Stomach (tissue), 9 donors: ENCODE results near the gene S100A4. TPM values are rescaled to one million over a fixed set of nuclear protein-coding genes. Genes with fewer than 3 reads are reported as not detected.
A peak's percentile ranks its signal among the peaks of the same experiment; 100 is the strongest.

Experiments
- DNase-seq, 2 donors: peaks; one replicate each; pipeline versions ENCODE4 v3.0.0 to v3.0.0-alpha.2; 2013 to 2019
- H3K27ac ChIP-seq, 5 donors: fragments of 200-600 bp in 4 of 5; sonication (generic) in 4 of 5; one replicate each; pipeline ENCODE4 v1.5.1; 2013 to 2019; ENCODE audit warnings: mild to moderate bottlenecking in 1 of 5, moderate library complexity in 1 of 5
- H3K27me3 ChIP-seq, 3 donors: fragments of 200-600 bp; sonication (generic); one replicate each; pipeline ENCODE4 v1.5.1; 2017 to 2019; ENCODE audit warnings: mixed run types in 1 of 3
- H3K36me3 ChIP-seq, 4 donors: fragments of 200-600 bp; sonication (generic); 1 replicate in 3 of 4; 2 replicates in 1 of 4; pipeline ENCODE4 v1.5.1; 2016 to 2019
- H3K4me1 ChIP-seq, 4 donors: fragments of 200-600 bp; sonication (generic); one replicate each; pipeline ENCODE4 v1.5.1; 2016 to 2019
- H3K4me3 ChIP-seq, 4 donors: fragments of 200-600 bp; sonication (generic) in 3 of 4; one replicate each; pipeline ENCODE4 v1.5.1; 2016 to 2019; ENCODE audit warnings: mild to moderate bottlenecking in 1 of 4
- H3K9me3 ChIP-seq, 4 donors: fragments of 200-600 bp; sonication (generic); one replicate each; pipeline ENCODE4 v1.5.1; 2016 to 2019
- CTCF ChIP-seq, 7 experiments: fragments of 450-650 bp in 4 of 7; fragments of 200-600 bp in 3 of 7; sonication (generic) in 3 of 7; IDR thresholded peaks; one replicate each; pipeline ENCODE4 v1.5.1; 2016 to 2019; ENCODE audit warnings: antibody characterized with exemption in 7 of 7, control low read depth in 2 of 7, mild to moderate bottlenecking in 1 of 7
- EP300 ChIP-seq: sonication (generic); formaldehyde crosslinking; IDR thresholded peaks from one replicate; pipeline ENCODE4 v1.6.1; 2017; ENCODE audit warnings: antibody characterized with exemption
- POLR2A ChIP-seq, 4 donors: fragments of 450-650 bp; IDR thresholded peaks; one replicate each; pipeline ENCODE4 v1.6.1; 2016; ENCODE audit warnings: antibody characterized with exemption in 4 of 4, control low read depth in 2 of 4, mild to moderate bottlenecking in 1 of 4, moderate library complexity in 1 of 4
- POLR2AphosphoS5 ChIP-seq, 3 donors: sonication (generic); formaldehyde crosslinking; IDR thresholded peaks; one replicate each; pipeline ENCODE4 v1.6.1; 2016; ENCODE audit warnings: antibody characterized with exemption in 3 of 3
- WGBS, 5 donors: extraction: QIAGEN DNeasy Blood & Tissue Kit in 3 of 5; methylation state at CpG; one replicate each; pipeline versions ENCODE4 v1.1.5 to v1.1.7; 2013 to 2018; 5-methylcytosine and 5-hydroxymethylcytosine counted together
- intact Hi-C: fragments of 100-400 bp; cut with DNase I; formaldehyde crosslinking; loops from one replicate; pipeline ENCODE4 v1.15.1; 2023; ENCODE audit warnings: low total_unique reads
- polyA plus RNA-seq, 3 donors: library from polyadenylated mRNA; stranded (reverse); fragments of 200-250 nt; gene quantifications; one replicate each; pipeline ENCODE4 v1.2.3, GENCODE V29; 2013
- total RNA-seq, 5 donors: library from RNA; depleted of rRNA; stranded (reverse); fragments of >200 nt; gene quantifications; one replicate each; pipeline versions ENCODE4 v1.1.0 to v1.2.3, GENCODE V29; 2014 to 2016
- donor health status: healthy with polysubstance abuse.
- donor health status: Bipolar disorder and iron deficiency.
- donor health status: healthy.

Gene S100A4
- total and polyA plus RNA-seq, 8 donors: 9.9 to 541 (median 40.1) TPM

- peak overlapping the region; percentile 55 to 78 (median 76) for H3K4me3 ChIP-seq
- no peaks in the 10 kb centered on the region for H3K27me3 ChIP-seq
- WGBS, 5 donors: 67 to 81% (median 79%) methylated on average over 9 of the region's 9 CpGs
- peaks cover 43 to 68% (median 58%) of the 10 kb centered on the region in 4 donors for H3K4me1 ChIP-seq
- intact Hi-C loops: no loop called here
- peak overlapping the region; percentile 91 to 99 (median 99) for H3K27ac ChIP-seq
- DNase-seq: peak; percentile 44 to 68
- H3K36me3 ChIP-seq: peaks cover 0 to 9% (median 0%) of the 10 kb centered on the region in 4 donors
- H3K9me3 ChIP-seq: no peaks in the 10 kb centered on the region
- no peak for TF ChIP-seq EP300
- TF ChIP-seq POLR2A (IDR thresholded peaks at IDR 0.05): no peak
- TF ChIP-seq POLR2AphosphoS5 (IDR thresholded peaks at IDR 0.05): peak in 1 of 3 donors; percentile 44
These were observed 8.8 kb downstream of the S100A4 start for GRCh38 chr1:153536671-153537375.

DNA sequence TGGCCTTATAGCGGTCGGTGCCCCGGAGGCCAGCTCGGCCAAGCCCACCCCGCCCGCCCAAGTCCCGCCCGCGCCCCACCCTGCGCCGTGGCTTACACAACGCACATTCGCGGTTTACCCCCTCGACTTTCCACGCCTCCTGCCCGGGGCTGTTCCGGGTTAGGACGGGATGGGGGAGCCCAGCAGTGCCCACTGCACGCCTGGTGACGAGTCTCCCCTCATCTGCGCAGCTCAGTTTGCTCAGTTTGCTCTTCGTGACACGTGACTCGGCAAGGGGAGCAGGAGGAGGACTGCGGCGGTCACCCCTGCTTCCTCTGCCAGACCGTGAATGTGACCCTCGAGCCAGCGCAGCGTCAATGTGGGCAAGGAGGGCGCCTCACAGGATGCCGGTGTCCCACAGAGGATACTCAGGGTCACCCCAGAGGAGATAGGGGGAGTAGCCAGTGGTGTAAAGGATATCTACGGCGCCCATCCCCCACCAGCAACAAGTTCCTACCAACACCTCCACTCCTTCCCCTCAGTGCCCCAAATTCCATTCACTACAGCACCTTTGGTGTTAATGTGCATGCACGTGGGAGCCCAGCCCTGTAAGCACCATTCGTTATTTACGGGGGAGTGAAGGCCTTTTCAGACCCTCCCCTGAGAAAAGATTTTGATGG, 9.5 kb downstream of the S100A4 start:
- intact Hi-C loops: no loop called here
- Histone ChIP-seq H3K27ac (peak overlapping the region; percentile 91 to 99 (median 99)), H3K36me3 (peaks cover 0 to 9% (median 0%) of the 10 kb centered on the region in 4 donors), H3K27me3 (no peaks in the 10 kb centered on the region), H3K4me3 (peak overlapping the region; percentile 55 to 78 (median 76)), H3K4me1 (peaks cover 46 to 67% (median 55%) of the 10 kb centered on the region in 4 donors), H3K9me3 (no peaks in the 10 kb centered on the region)
- peak; percentile 81 to 95 for DNase-seq
- TF ChIP-seq EP300 (no peak), CTCF (IDR thresholded peaks at IDR 0.05) (no peak), POLR2A (IDR thresholded peaks at IDR 0.05) (peak in 1 of 4 donors; percentile 39), POLR2AphosphoS5 (IDR thresholded peaks at IDR 0.05) (peak; percentile 65 to 95 (median 89))
- WGBS, 5 donors: 0 to 6% (median 1%) methylated on average over 6 to 38 of the region's 38 CpGs

GRCh38 chr1:153535242-153536011, 10.2 kb downstream of the S100A4 start, which contains the start of gene S100A6:
TSS of gene S100A6 (minus strand) at chr1:153535991. CDS start at chr1:153535339, 652 bp downstream.
- H3K9me3 ChIP-seq: no peaks in the 10 kb centered on the region
- 4 to 19% (median 9%) methylated on average over 5 to 18 of the region's 18 CpGs for WGBS, 5 donors

DNA sequence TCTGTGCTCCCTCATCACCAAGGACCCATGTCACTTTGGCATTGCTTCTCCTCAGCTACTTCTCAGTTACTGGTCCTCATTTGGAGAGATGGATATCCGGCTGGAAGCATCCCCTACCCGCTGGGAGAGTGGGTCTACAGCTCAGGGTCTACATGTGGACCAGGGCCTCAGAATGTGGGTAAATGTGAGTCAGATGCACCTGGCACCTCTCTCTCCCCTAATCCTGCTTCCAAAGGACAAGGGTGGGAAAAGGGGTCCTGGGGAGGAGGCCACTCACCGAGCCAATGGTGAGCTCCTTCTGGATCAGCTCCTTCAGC, 10.7 kb downstream of the S100A4 start:
- H3K27ac ChIP-seq: peak overlapping the region; percentile 91 to 99 (median 99)
- peaks cover 0 to 9% (median 0%) of the 10 kb centered on the region in 4 donors for H3K36me3 ChIP-seq
- TF ChIP-seq EP300 (no peak), POLR2AphosphoS5 (IDR thresholded peaks at IDR 0.05) (peak in 1 of 3 donors; percentile 2), POLR2A (IDR thresholded peaks at IDR 0.05) (no peak), CTCF (IDR thresholded peaks at IDR 0.05) (no peak)
- no peaks in the 10 kb centered on the region for H3K27me3 ChIP-seq
- 54 to 75% (median 72%) methylated on average over 2 to 3 of the region's 3 CpGs for WGBS, 5 donors
- peak overlapping the region; percentile 55 to 78 (median 76) for H3K4me3 ChIP-seq
- H3K4me1 ChIP-seq: peaks cover 46 to 54% (median 50%) of the 10 kb centered on the region in 4 donors
- intact Hi-C loops: loop anchor here (5.0 kb wide), 1 partner anchor 32 kb away; the partner anchor contains the start of gene S100A2
- H3K9me3 ChIP-seq: no peaks in the 10 kb centered on the region
- DNase-seq: no peak

More at GRCh38 chr1:153535242-153536011, 10.2 kb downstream of the S100A4 start, which contains the start of gene S100A6:
- Histone ChIP-seq H3K4me3 (peak within 1 kb of the TSS; percentile 55 to 78 (median 76)), H3K4me1 (peaks cover 46 to 60% (median 51%) of the 10 kb centered on the region in 4 donors), H3K27me3 (no peaks in the 10 kb centered on the region), H3K27ac (peak within 1 kb of the TSS; percentile 91 to 99 (median 99)), H3K36me3 (peaks cover 0 to 9% (median 0%) of the 10 kb centered on the region in 4 donors)
- intact Hi-C loops: no loop called here
- TF ChIP-seq EP300 (no peak), POLR2A (IDR thresholded peaks at IDR 0.05) (peak in 1 of 4 donors; percentile 27), CTCF (IDR thresholded peaks at IDR 0.05) (no peak), POLR2AphosphoS5 (IDR thresholded peaks at IDR 0.05) (peak in 1 of 3 donors; percentile 57)
- peak; percentile 57 to 80 for DNase-seq
